Stomach (tissue), 9 donors: ENCODE results near the gene IRF4. TPM values are rescaled to one million over a fixed set of nuclear protein-coding genes. Genes with fewer than 3 reads are reported as not detected.

Experiments used
- DNase-seq, 2 donors: peaks; one replicate each; pipeline versions ENCODE4 v3.0.0 to v3.0.0-alpha.2; 2013 to 2019
- H3K27ac ChIP-seq, 5 donors: fragments of 200-600 bp in 4 of 5; sonication (generic) in 4 of 5; one replicate each; pipeline ENCODE4 v1.5.1; 2013 to 2019; ENCODE audit warnings: mild to moderate bottlenecking in 1 of 5, moderate library complexity in 1 of 5
- H3K27me3 ChIP-seq, 3 donors: fragments of 200-600 bp; sonication (generic); one replicate each; pipeline ENCODE4 v1.5.1; 2017 to 2019; ENCODE audit warnings: mixed run types in 1 of 3
- H3K36me3 ChIP-seq, 4 donors: fragments of 200-600 bp; sonication (generic); 1 replicate in 3 of 4; 2 replicates in 1 of 4; pipeline ENCODE4 v1.5.1; 2016 to 2019
- H3K4me1 ChIP-seq, 4 donors: fragments of 200-600 bp; sonication (generic); one replicate each; pipeline ENCODE4 v1.5.1; 2016 to 2019
- H3K4me3 ChIP-seq, 4 donors: fragments of 200-600 bp; sonication (generic) in 3 of 4; one replicate each; pipeline ENCODE4 v1.5.1; 2016 to 2019; ENCODE audit warnings: mild to moderate bottlenecking in 1 of 4
- H3K9me3 ChIP-seq, 4 donors: fragments of 200-600 bp; sonication (generic); one replicate each; pipeline ENCODE4 v1.5.1; 2016 to 2019
- EP300 ChIP-seq: sonication (generic); formaldehyde crosslinking; IDR thresholded peaks from one replicate; pipeline ENCODE4 v1.6.1; 2017; ENCODE audit warnings: antibody characterized with exemption
- POLR2A ChIP-seq, 4 donors: fragments of 450-650 bp; IDR thresholded peaks; one replicate each; pipeline ENCODE4 v1.6.1; 2016; ENCODE audit warnings: antibody characterized with exemption in 4 of 4, control low read depth in 2 of 4, mild to moderate bottlenecking in 1 of 4, moderate library complexity in 1 of 4
- POLR2AphosphoS5 ChIP-seq, 3 donors: sonication (generic); formaldehyde crosslinking; IDR thresholded peaks; one replicate each; pipeline ENCODE4 v1.6.1; 2016; ENCODE audit warnings: antibody characterized with exemption in 3 of 3
- WGBS, 5 donors: extraction: QIAGEN DNeasy Blood & Tissue Kit in 3 of 5; methylation state at CpG; one replicate each; pipeline versions ENCODE4 v1.1.5 to v1.1.7; 2013 to 2018; 5-methylcytosine and 5-hydroxymethylcytosine counted together
- intact Hi-C: fragments of 100-400 bp; cut with DNase I; formaldehyde crosslinking; loops from one replicate; pipeline ENCODE4 v1.15.1; 2023; ENCODE audit warnings: low total_unique reads
- polyA plus RNA-seq, 3 donors: library from polyadenylated mRNA; stranded (reverse); fragments of 200-250 nt; gene quantifications; one replicate each; pipeline ENCODE4 v1.2.3, GENCODE V29; 2013
- total RNA-seq, 5 donors: library from RNA; depleted of rRNA; stranded (reverse); fragments of >200 nt; gene quantifications; one replicate each; pipeline versions ENCODE4 v1.1.0 to v1.2.3, GENCODE V29; 2014 to 2016
- TF ChIP-seq, protein P1 (sequence below), 7 experiments: fragments of 450-650 bp in 4 of 7; fragments of 200-600 bp in 3 of 7; sonication (generic) in 3 of 7; IDR thresholded peaks; one replicate each; pipeline ENCODE4 v1.5.1; 2016 to 2019; ENCODE audit warnings: antibody characterized with exemption in 7 of 7, control low read depth in 2 of 7, mild to moderate bottlenecking in 1 of 7
- donor health status: healthy with polysubstance abuse.
- donor health status: Bipolar disorder and iron deficiency.
- donor health status: healthy.

The IRF4 gene
- total and polyA plus RNA-seq, 8 donors, result 0.48 to 7.0 (median 2.6) TPM; not detected in 1

DNA sequence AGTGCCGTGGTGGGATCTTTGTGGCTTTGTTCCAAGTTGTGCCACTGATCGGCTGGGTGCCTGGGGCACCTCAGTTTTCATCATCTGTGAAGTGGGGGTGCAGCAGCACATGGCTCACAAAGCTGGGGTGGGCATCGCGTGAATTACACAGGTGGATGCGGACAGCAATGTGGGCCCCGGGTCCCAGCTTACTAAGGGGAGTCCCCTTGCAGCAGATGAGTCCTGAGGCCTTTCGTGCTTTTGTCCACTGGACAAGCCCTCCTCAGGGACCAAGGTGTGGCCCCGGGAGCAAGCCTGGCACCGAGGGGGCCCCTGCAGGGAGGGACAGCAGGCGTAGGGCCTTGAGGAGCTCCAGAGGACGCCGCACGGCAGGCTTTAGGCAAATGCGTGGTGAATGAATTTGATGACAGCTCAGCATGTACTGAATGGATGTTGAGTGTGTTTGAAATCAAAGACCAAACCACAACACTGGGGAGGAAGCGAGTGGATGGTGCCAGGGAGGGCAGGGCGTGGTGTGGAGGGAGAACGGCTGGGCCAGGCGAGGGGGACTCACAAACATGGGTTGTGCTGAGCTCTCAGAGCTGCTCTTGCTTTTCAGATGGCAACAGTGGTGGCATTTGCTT is 53.2 kb downstream of the IRF4 start:
- Histone ChIP-seq H3K9me3 (no peaks in the 10 kb centered on the region), H3K36me3 (no peaks in the 10 kb centered on the region), H3K27me3 (peaks cover 0 to 42% (median 7%) of the 10 kb centered on the region in 3 donors), H3K4me1 (no peaks in the 10 kb centered on the region), H3K27ac (no peak overlapping the region), H3K4me3 (no peak overlapping the region)
- TF ChIP-seq, protein P1, sequence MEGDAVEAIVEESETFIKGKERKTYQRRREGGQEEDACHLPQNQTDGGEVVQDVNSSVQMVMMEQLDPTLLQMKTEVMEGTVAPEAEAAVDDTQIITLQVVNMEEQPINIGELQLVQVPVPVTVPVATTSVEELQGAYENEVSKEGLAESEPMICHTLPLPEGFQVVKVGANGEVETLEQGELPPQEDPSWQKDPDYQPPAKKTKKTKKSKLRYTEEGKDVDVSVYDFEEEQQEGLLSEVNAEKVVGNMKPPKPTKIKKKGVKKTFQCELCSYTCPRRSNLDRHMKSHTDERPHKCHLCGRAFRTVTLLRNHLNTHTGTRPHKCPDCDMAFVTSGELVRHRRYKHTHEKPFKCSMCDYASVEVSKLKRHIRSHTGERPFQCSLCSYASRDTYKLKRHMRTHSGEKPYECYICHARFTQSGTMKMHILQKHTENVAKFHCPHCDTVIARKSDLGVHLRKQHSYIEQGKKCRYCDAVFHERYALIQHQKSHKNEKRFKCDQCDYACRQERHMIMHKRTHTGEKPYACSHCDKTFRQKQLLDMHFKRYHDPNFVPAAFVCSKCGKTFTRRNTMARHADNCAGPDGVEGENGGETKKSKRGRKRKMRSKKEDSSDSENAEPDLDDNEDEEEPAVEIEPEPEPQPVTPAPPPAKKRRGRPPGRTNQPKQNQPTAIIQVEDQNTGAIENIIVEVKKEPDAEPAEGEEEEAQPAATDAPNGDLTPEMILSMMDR (IDR thresholded peaks at IDR 0.05), result no peak
- no peak for TF ChIP-seq POLR2AphosphoS5 (IDR thresholded peaks at IDR 0.05)
- no peak for TF ChIP-seq EP300
- TF ChIP-seq POLR2A (IDR thresholded peaks at IDR 0.05), result no peak
- peak in 1 of 2 donors; percentile 30 for DNase-seq
- 77 to 83% (median 80%) methylated on average over 17 to 18 of the region's 18 CpGs for WGBS, 5 donors
- intact Hi-C loops, result no loop called here

DNA sequence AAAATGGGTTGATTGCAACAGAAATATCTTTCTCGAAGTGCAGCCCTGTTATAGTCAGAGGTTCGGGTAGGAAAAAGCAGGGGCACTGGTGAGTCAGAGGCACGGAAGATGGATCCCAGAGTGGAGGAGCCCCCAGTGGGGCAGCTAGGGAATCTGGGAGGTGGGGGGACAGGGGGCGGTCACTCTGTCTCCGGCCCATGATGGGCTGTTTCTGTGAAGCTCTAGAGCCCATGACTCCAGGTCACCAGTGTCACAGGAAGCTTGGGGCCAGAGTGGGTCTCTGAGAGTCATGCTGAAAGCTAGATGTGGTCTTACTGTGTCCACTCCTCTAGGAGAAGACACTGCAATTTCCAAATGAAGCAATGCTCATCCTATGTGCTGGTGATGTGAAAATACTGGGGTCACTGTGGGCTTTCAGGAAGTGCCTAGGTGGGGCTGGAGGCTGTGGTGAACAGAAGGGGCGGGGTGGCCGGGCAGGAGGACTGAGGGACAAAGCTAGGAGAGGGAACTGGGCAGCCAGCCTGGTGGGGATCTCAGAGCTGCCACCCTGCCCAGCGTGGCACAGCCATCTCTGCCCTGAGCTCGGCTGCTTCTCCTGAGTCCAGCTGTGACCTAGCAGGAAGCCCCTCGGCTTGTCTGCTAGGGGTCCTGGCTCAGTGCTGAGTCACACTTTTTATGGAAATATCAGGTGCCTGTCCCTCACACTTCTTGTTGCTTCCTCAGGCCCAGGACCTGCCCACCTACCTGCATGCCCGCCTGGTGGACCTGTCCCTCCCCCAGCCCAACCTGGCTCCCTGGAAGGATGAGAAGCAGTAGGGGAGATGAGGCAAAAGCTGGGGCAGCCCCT is 54.2 kb downstream of the IRF4 start:
- TF ChIP-seq POLR2A (IDR thresholded peaks at IDR 0.05) (no peak), POLR2AphosphoS5 (IDR thresholded peaks at IDR 0.05) (no peak), EP300 (no peak)
- TF ChIP-seq, protein P1 (IDR thresholded peaks at IDR 0.05), result no peak
- Histone ChIP-seq H3K9me3 (no peaks in the 10 kb centered on the region), H3K27ac (no peak overlapping the region), H3K4me1 (no peaks in the 10 kb centered on the region), H3K36me3 (no peaks in the 10 kb centered on the region), H3K27me3 (peaks cover 0 to 42% (median 7%) of the 10 kb centered on the region in 3 donors), H3K4me3 (no peak overlapping the region)
- no peak for DNase-seq
- intact Hi-C loops, result no loop called here
- 66 to 77% (median 70%) methylated on average over 9 to 11 of the region's 11 CpGs for WGBS, 5 donors

- Histone ChIP-seq H3K4me3 (peak overlapping the region in 2 of 4 donors; percentile 11 to 18), H3K4me1 (no peaks in the 10 kb centered on the region), H3K9me3 (no peaks in the 10 kb centered on the region), H3K27ac (no peak overlapping the region), H3K27me3 (peaks cover 0 to 41% (median 7%) of the 10 kb centered on the region in 3 donors), H3K36me3 (no peaks in the 10 kb centered on the region)
- intact Hi-C loops, result no loop called here
- no peak for TF ChIP-seq POLR2AphosphoS5 (IDR thresholded peaks at IDR 0.05)
- no peak for TF ChIP-seq EP300
- no peak for TF ChIP-seq POLR2A (IDR thresholded peaks at IDR 0.05)
- TF ChIP-seq, protein P1 (IDR thresholded peaks at IDR 0.05), result no peak
- WGBS, 5 donors, result 67 to 78% (median 75%) methylated on average over 23 to 28 of the region's 28 CpGs
- peak in 1 of 2 donors; percentile 40 for DNase-seq
Observed at GRCh38 chr6:446418-447366, 55.1 kb downstream of the IRF4 start.
